ENCODE measurements around the gene GPC3.

Gene GPC3

GRCh38 chrX:133973704-133974103 is 11.7 kb downstream of the GPC3 start (continued):
- TF ChIP-seq ZNF518A (tag by site-specific recombination; conservative IDR thresholded peaks at IDR 0.05; ENCODE audit: low read depth) (no peak), ZNF280C (tag by site-specific recombination; IDR thresholded peaks at IDR 0.05) (no peak), ZNF138 (tag by site-specific recombination; IDR thresholded peaks at IDR 0.05; ENCODE audit: borderline replicate concordance) (no peak), TCF7L2 (IDR thresholded peaks at IDR 0.05; ENCODE audit: borderline replicate concordance, low read depth, low read length) (no peak), REPIN1 (tag by site-specific recombination; IDR thresholded peaks at IDR 0.05; ENCODE audit: low read depth) (no peak), GFI1B (tag by site-specific recombination; IDR thresholded peaks at IDR 0.05) (no peak), ZNF121 (tag by site-specific recombination; IDR thresholded peaks at IDR 0.05) (no peak), ZNF548 (tag by site-specific recombination; IDR thresholded peaks at IDR 0.05) (no peak), ZNF16 (tag by site-specific recombination; IDR thresholded peaks at IDR 0.05; ENCODE audit: low read depth) (no peak)

GRCh38 chrX:133972916-133973315 is 12.5 kb downstream of the GPC3 start:
- Histone ChIP-seq H3K4me3 (ENCODE audit: low read depth, low read length) (no peak overlapping the region), H3K4me1 (ENCODE audit: control insufficient read depth, insufficient read depth, low read length) (no peaks in the 10 kb centered on the region; the same call in 1 of the 2 replicates), H3K36me3 (ENCODE audit: control insufficient read depth in 2 of 2, insufficient read depth in 1 of 2, low read length in 2 of 2) (no peaks in the 10 kb centered on the region), H3K27ac (ENCODE audit: extremely low read depth, low read depth, low read length) (no peak overlapping the region), H3K9me3 (ENCODE audit: control insufficient read depth, insufficient read depth, low read depth, low read length) (no peaks in the 10 kb centered on the region)
- CTCF ChIA-PET, result interaction anchor here (0.6 to 1.3 kb wide), 2 partner anchors 8 to 177 kb away, joined by 3 to 4 read pairs; no protein-coding TSS in a partner anchor
- TF ChIP-seq ZFHX2 (tag by site-specific recombination; conservative IDR thresholded peaks at IDR 0.05) (0 out of 2 replicates have a peak, but pooled peaks have one; percentile 12), ELK4 (IDR thresholded peaks at IDR 0.05; ENCODE audit: borderline replicate concordance, low read depth, low read length) (no peak), ZNF449 (tag by site-specific recombination; IDR thresholded peaks at IDR 0.05) (no peak), SETDB1 (IDR thresholded peaks at IDR 0.05; ENCODE audit: insufficient read length, low read length) (peak; percentile 58), EGR2 (tag by site-specific recombination; IDR thresholded peaks at IDR 0.05; ENCODE audit: low read depth) (peak; percentile 42; the same call in 1 of the 2 replicates), ZNF423 (tag by site-specific recombination; IDR thresholded peaks at IDR 0.05) (no peak), ZBTB49 (tag by site-specific recombination; IDR thresholded peaks at IDR 0.05; ENCODE audit: low read depth) (no peak), KLF8 (tag by site-specific recombination; IDR thresholded peaks at IDR 0.05) (no peak)
- POLR2A ChIA-PET, result no interaction called here

Measured in HEK293 (cell line).